ENCODE measurements around the gene GRIN2D.
A peak's percentile ranks its signal among the peaks of the same experiment; 100 is the strongest.

The GRIN2D gene

GRCh38 chr19:48362716-48363499 is 30.6 kb upstream of the GRIN2D start:
- Mint-ChIP-seq H3K4me3 (peak overlapping the region; percentile 85 to 89 (median 86)), H3K27ac (peak overlapping the region; percentile 90 to 98 (median 92)), H3K36me3 (ENCODE audit: low read depth) (no peaks in the 10 kb centered on the region), H3K4me1 (peaks cover 1% of the 10 kb centered on the region), H3K9me3 (no peaks in the 10 kb centered on the region), H3K27me3 (ENCODE audit: low read depth) (peaks cover 4% of the 10 kb centered on the region)
- TF ChIP-seq CTCF (IDR thresholded peaks at IDR 0.05; ENCODE audit: unreplicated experiment in 3 of 3): no peak

- H3K4me3 Mint-ChIP-seq: peak overlapping the region; percentile 85 to 89 (median 86)
- H3K36me3 Mint-ChIP-seq (ENCODE audit: low read depth): no peaks in the 10 kb centered on the region
- H3K9me3 Mint-ChIP-seq: no peaks in the 10 kb centered on the region
- no peak for TF ChIP-seq CTCF (IDR thresholded peaks at IDR 0.05; ENCODE audit: unreplicated experiment in 3 of 3)
- peaks cover 4% of the 10 kb centered on the region for H3K27me3 Mint-ChIP-seq (ENCODE audit: low read depth)
- peaks cover 5% of the 10 kb centered on the region for H3K4me1 Mint-ChIP-seq
- H3K27ac Mint-ChIP-seq: peak overlapping the region; percentile 90 to 98 (median 92)
Measured at GRCh38 chr19:48363500-48363809, 30.0 kb upstream of the GRIN2D start.

- Mint-ChIP-seq H3K36me3 (ENCODE audit: low read depth) (no peaks in the 10 kb centered on the region), H3K4me3 (peak within 1 kb of the TSS; percentile 85 to 89 (median 86)), H3K9me3 (no peaks in the 10 kb centered on the region), H3K27ac (peak within 1 kb of the TSS; percentile 90 to 98 (median 92)), H3K27me3 (ENCODE audit: low read depth) (peaks cover 4% of the 10 kb centered on the region), H3K4me1 (peaks cover 5% of the 10 kb centered on the region)
- TF ChIP-seq CTCF (IDR thresholded peaks at IDR 0.05; ENCODE audit: unreplicated experiment in 3 of 3): no peak
Measured at GRCh38 chr19:48363810-48364597, 29.5 kb upstream of the GRIN2D start, which contains the start of the genes SYNGR4 and TMEM143. Gene SYNGR4, plus strand, starts transcription at chr19:48364367. Its CDS starts 1,476 bp downstream, at chr19:48365843. Gene TMEM143, minus strand, starts transcription at chr19:48363940. Its CDS starts 20 bp downstream, at chr19:48363920.

GRCh38 chr19:48364598-48365348 is 28.7 kb upstream of the GRIN2D start:
- Mint-ChIP-seq H3K27ac (no peak overlapping the region), H3K4me1 (peaks cover 12% of the 10 kb centered on the region), H3K4me3 (peak overlapping the region in 1 of 3 experiments; percentile 85), H3K36me3 (ENCODE audit: low read depth) (no peaks in the 10 kb centered on the region), H3K9me3 (no peaks in the 10 kb centered on the region), H3K27me3 (ENCODE audit: low read depth) (peaks cover 4% of the 10 kb centered on the region)
- no peak for TF ChIP-seq CTCF (IDR thresholded peaks at IDR 0.05; ENCODE audit: unreplicated experiment in 3 of 3)

GRCh38 chr19:48365602-48366001 is 27.9 kb upstream of the GRIN2D start:
- Mint-ChIP-seq H3K9me3 (no peaks in the 10 kb centered on the region), H3K27ac (no peak overlapping the region), H3K4me1 (peaks cover 13% of the 10 kb centered on the region), H3K27me3 (ENCODE audit: low read depth) (peaks cover 4% of the 10 kb centered on the region), H3K4me3 (no peak overlapping the region), H3K36me3 (ENCODE audit: low read depth) (no peaks in the 10 kb centered on the region)
- TF ChIP-seq CTCF (IDR thresholded peaks at IDR 0.05; ENCODE audit: unreplicated experiment in 3 of 3): no peak

Measured in nephron (organoid).